Neural crest cell (in vitro differentiated cells): Measurements from ENCODE around the gene ZNF609. TPM values are rescaled to one million over a fixed set of nuclear protein-coding genes. Genes with fewer than 3 reads are reported as not detected.
"Not testable (repeated sequence)": the region's sequence is repeated elsewhere in the genome, so short reads cannot be mapped to it uniquely, and the experiment has no call there.

Experiments used
- DNase-seq: peaks from one replicate; pipeline ENCODE4 v3.0.0; 2021; ENCODE audit warnings: low read depth, mixed read lengths, low spot score
- H3K27ac Mint-ChIP-seq: one replicate; pipeline ENCODE4 v1.8.0; 2021; ENCODE audit warnings: mild to moderate bottlenecking, mixed read lengths; ENCODE audit not compliant: unreplicated experiment
- H3K27me3 Mint-ChIP-seq: 2 replicates; pipeline ENCODE4 v1.8.0; 2021; ENCODE audit warnings: low read depth, mild to moderate bottlenecking, mixed read lengths
- H3K36me3 Mint-ChIP-seq: 2 replicates; pipeline ENCODE4 v1.8.0; 2021; ENCODE audit warnings: low read depth, mild to moderate bottlenecking, mixed read lengths
- H3K4me1 Mint-ChIP-seq: 2 replicates; pipeline ENCODE4 v1.8.0; 2021; ENCODE audit warnings: mixed read lengths
- H3K4me3 Mint-ChIP-seq: one replicate; pipeline ENCODE4 v1.8.0; 2021; ENCODE audit warnings: mild to moderate bottlenecking, mixed read lengths
- H3K9me3 Mint-ChIP-seq: 2 replicates; pipeline ENCODE4 v1.8.0; 2021; ENCODE audit warnings: mixed read lengths
- CTCF ChIP-seq: fragments of 200-600 bp; sonication (generic); conservative IDR thresholded peaks from 2 replicates; pipeline ENCODE4 v1.5.0; 2021; ENCODE audit warnings: antibody characterized with exemption, mild to moderate bottlenecking
- total RNA-seq: library from RNA; stranded (reverse); gene quantifications from 2 replicates; pipeline ENCODE4 v1.2.1, GENCODE V29; 2021

ZNF609 gene
- total RNA-seq, 1 donor from 2014 or later: 43.0 TPM

- Mint-ChIP-seq H3K27ac (no peak overlapping the region), H3K36me3 (no peaks in the 10 kb centered on the region)
These were observed 129.2 kb downstream of the ZNF609 start for GRCh38 chr15:64589435-64590084.

GRCh38 chr15:64592845-64593244, 132.5 kb downstream of the ZNF609 start:
- H3K27ac Mint-ChIP-seq, DNase-seq, H3K36me3 Mint-ChIP-seq, H3K9me3 Mint-ChIP-seq, H3K27me3 Mint-ChIP-seq, H3K4me3 Mint-ChIP-seq: not testable (repeated sequence)
- peaks cover 22% of the 10 kb centered on the region for H3K4me1 Mint-ChIP-seq

More at GRCh38 chr15:64589435-64590084, 129.2 kb downstream of the ZNF609 start:
- no peak for DNase-seq
- Mint-ChIP-seq H3K27me3 (no peaks in the 10 kb centered on the region), H3K4me3 (no peak overlapping the region), H3K4me1 (peaks cover 29% of the 10 kb centered on the region), H3K9me3 (no peaks in the 10 kb centered on the region)
- no peak for TF ChIP-seq CTCF

GRCh38 chr15:64596701-64597476, 136.5 kb downstream of the ZNF609 start:
- H3K4me3 Mint-ChIP-seq: no peak overlapping the region

GRCh38 chr15:64597477-64597822, 137.1 kb downstream of the ZNF609 start:
- Mint-ChIP-seq H3K27me3 (no peaks in the 10 kb centered on the region), H3K36me3 (no peaks in the 10 kb centered on the region), H3K27ac (peak overlapping the region; percentile 31), H3K4me3 (no peak overlapping the region), H3K9me3 (no peaks in the 10 kb centered on the region), H3K4me1 (peaks cover 41% of the 10 kb centered on the region)
- TF ChIP-seq CTCF: no peak
- DNase-seq: no peak

More at GRCh38 chr15:64596701-64597476, 136.5 kb downstream of the ZNF609 start:
- no peaks in the 10 kb centered on the region for H3K36me3 Mint-ChIP-seq
- peak overlapping the region; percentile 72 for H3K27ac Mint-ChIP-seq
- peaks cover 36% of the 10 kb centered on the region for H3K4me1 Mint-ChIP-seq
- DNase-seq: peak; percentile 4
- TF ChIP-seq CTCF: no peak
- no peaks in the 10 kb centered on the region for H3K27me3 Mint-ChIP-seq
- H3K9me3 Mint-ChIP-seq: no peaks in the 10 kb centered on the region

GRCh38 chr15:64599226-64599625, 138.8 kb downstream of the ZNF609 start:
- Mint-ChIP-seq H3K27me3 (no peaks in the 10 kb centered on the region), H3K27ac (no peak overlapping the region), H3K4me1 (peaks cover 43% of the 10 kb centered on the region), H3K36me3 (no peaks in the 10 kb centered on the region), H3K9me3 (no peaks in the 10 kb centered on the region), H3K4me3 (no peak overlapping the region)
- no peak for TF ChIP-seq CTCF
- no peak for DNase-seq

- TF ChIP-seq CTCF: no peak
- Mint-ChIP-seq H3K36me3 (no peaks in the 10 kb centered on the region), H3K4me1 (peaks cover 44% of the 10 kb centered on the region), H3K27ac (no peak overlapping the region), H3K9me3 (no peaks in the 10 kb centered on the region), H3K27me3 (no peaks in the 10 kb centered on the region), H3K4me3 (no peak overlapping the region)
- no peak for DNase-seq
These were observed 139.3 kb downstream of the ZNF609 start for GRCh38 chr15:64599716-64600115.
